LNCaP clone FGC (cell line): ENCODE measurements around the gene ALDH5A1.

Experiments used
- DNase-seq: peaks from one replicate; pipeline ENCODE4 v3.0.0-alpha.2; 2011; ENCODE audit warnings: low read depth
- H3K4me3 ChIP-seq: 2 replicates; pipeline ENCODE4 v1.5.1; 2011; ENCODE audit warnings: mild to moderate bottlenecking, low read depth, low read length, control low read depth
- CTCF ChIP-seq: IDR thresholded peaks from 2 replicates; pipeline ENCODE4 v1.5.1; 2012; ENCODE audit warnings: mild to moderate bottlenecking; ENCODE audit not compliant: control insufficient read depth, insufficient read depth; ENCODE audit errors: extremely low read depth

ALDH5A1 gene

GRCh38 chr6:24522228-24523176 lies 27.7 kb downstream of the ALDH5A1 start:
- TF ChIP-seq CTCF = no peak
- no peak for DNase-seq
- no peak overlapping the region for H3K4me3 ChIP-seq

GRCh38 chr6:24524329-24524728 lies 29.6 kb downstream of the ALDH5A1 start:
- no peak for DNase-seq
- H3K4me3 ChIP-seq = no peak overlapping the region
- TF ChIP-seq CTCF = no peak

- TF ChIP-seq CTCF = peak; percentile 82
- DNase-seq = no peak
- no peak overlapping the region for H3K4me3 ChIP-seq
Measured at GRCh38 chr6:24524805-24525204, 30.0 kb downstream of the ALDH5A1 start.

- no peak for TF ChIP-seq CTCF
Measured at GRCh38 chr6:24529985-24530384, 35.2 kb downstream of the ALDH5A1 start.

GRCh38 chr6:24534329-24534728 lies 39.6 kb downstream of the ALDH5A1 start:
- DNase-seq = no peak
- no peak overlapping the region for H3K4me3 ChIP-seq
- TF ChIP-seq CTCF = no peak

More at GRCh38 chr6:24529985-24530384, 35.2 kb downstream of the ALDH5A1 start:
- no peak for DNase-seq
- no peak overlapping the region for H3K4me3 ChIP-seq

- H3K4me3 ChIP-seq = no peak overlapping the region
- DNase-seq = no peak
- TF ChIP-seq CTCF = no peak
Measured at GRCh38 chr6:24535210-24535609, 40.4 kb downstream of the ALDH5A1 start.
